ENCODE data around the gene RRBP1. TPM values are rescaled to one million over a fixed set of nuclear protein-coding genes. Genes with fewer than 3 reads are reported as not detected.

The RRBP1 gene
- total RNA-seq, 1 experiment from 2014 or later: 79.2 TPM

DNA sequence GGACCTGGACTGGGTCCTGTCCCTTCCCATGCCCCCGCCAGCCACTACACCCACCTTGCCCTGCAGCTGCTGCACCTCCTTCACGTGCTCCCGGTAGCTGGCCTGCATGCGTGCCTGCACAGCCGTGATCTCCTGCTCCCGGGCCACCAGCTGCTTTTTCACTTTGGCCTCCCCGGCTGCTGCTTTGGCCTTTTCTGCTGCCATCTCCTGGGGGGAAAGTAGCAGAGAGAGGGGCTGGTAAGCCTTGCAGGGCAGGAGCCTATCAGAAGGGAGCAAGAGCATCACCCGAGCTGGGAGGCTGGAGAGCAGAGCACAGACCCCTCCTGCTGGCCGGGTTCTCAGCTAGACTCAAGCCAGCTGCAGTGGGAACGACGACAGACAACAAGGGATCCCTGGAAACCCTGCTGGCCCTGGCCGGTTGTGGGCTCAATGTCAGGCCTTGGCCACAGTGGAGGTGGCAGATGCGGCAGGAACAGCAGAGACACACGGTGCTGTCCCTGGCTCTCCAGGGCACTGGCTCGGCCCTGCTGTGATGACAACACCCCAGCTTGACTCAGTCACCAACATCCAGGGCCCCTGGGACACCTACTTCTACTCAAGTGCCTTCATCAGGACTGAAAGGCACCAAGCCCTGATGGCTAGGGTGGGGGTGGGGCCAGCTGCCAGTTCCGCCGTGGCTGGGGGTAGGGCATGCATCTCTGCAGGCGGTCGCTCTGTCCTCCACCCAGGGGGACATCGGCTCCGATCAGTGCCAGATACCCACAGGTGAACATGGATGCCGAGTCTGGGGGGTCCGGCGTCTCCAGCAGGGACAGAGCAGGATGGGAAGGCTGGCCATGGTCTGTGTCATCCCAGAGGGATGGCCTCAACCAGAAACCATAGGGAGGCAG lies 45.3 kb downstream of the RRBP1 start:
- Histone ChIP-seq H3K36me3 (replicated peaks; ENCODE audit: control insufficient read depth, insufficient read depth, low read length) (peaks cover 29% of the 10 kb centered on the region), H3K4me3 (ENCODE audit: insufficient read depth, low read depth, low read length) (no peak overlapping the region), H3K27me3 (ENCODE audit: control insufficient read depth, insufficient read depth, low read length) (no peaks in the 10 kb centered on the region)
- DNase-seq: peak; percentile 93

DNA sequence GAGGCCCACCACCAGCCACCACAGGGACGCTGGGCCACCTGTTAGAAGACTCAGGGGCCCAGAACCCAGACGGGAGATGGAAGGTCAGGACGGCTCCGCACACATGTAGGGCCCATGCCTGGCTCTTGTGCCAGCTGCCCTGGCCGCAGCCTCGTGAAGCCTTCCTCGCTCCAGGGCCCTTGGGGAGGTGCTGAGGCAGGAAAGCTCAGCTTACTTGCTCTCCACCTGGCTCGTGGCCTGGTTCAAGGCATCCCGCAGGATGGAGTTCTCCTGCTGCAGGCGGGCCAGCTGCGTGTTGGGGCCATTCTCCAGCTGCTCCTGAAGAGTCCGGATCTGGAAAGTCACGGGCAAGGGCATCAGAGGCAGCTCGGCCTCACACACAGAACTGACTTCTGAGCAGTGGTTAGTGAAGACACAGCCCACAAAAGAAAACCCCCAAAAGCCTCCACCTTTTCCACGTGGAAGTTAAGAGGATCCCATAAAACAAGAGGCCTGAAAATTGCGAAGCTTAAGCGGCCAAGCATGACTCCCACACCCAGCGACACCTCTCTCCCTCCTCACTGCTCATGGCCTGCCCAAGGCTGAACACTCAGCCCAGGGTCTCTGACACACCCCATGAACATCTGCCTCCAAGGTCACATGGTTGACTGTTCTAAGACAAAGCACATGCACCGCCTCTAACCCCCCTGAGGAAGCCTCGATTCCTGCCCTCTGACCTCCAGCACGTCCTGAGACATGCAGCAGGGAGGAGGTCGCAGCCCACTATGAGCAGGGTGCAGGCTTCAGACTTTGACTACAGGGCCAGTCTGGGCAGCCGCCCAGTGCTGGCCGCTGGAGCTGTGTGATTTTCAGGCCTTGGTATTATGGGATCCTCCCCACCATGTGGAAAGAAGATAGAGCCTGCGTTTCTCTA lies 46.5 kb downstream of the RRBP1 start:
- H3K4me3 ChIP-seq (ENCODE audit: insufficient read depth, low read depth, low read length): no peak overlapping the region
- no peaks in the 10 kb centered on the region for H3K27me3 ChIP-seq (ENCODE audit: control insufficient read depth, insufficient read depth, low read length)
- DNase-seq: no peak
- H3K36me3 ChIP-seq (replicated peaks; ENCODE audit: control insufficient read depth, insufficient read depth, low read length): peaks cover 32% of the 10 kb centered on the region

DNA sequence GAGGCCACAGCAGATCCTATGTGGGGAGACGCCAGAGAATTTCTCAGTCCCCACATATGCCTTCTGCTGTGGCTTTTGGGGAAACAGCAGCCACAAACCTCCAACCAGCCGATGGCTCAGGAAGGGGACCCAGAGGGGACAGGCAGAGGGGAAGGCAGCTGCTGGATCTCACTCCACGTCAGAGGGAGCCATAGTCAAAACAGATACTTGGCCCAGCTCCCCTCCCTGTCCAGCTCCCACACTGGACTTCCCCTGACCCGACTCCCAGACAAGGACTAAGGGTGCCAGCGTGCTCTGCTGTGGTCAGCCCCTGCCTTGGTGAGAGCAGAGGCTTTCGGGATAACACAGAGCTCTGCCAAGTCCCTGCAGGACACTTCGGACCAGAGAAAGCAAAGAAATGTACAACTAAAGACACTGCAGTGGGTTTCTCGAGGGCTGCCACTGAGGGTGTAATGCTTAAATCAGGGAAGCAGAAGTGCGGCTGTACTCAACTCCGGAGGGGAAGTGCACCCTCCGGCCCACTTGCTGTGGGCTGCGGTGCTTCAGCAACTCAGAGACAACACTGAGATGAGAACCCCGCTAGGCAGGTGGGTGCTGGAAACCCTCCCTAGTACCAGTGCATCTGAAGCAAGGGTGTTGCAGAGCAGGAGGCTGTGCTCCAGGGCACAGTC lies 47.2 kb downstream of the RRBP1 start:
- H3K27me3 ChIP-seq (ENCODE audit: control insufficient read depth, insufficient read depth, low read length): no peaks in the 10 kb centered on the region
- H3K36me3 ChIP-seq (replicated peaks; ENCODE audit: control insufficient read depth, insufficient read depth, low read length): peaks cover 30% of the 10 kb centered on the region
- H3K4me3 ChIP-seq (ENCODE audit: insufficient read depth, low read depth, low read length): no peak overlapping the region
- DNase-seq: no peak

DNA sequence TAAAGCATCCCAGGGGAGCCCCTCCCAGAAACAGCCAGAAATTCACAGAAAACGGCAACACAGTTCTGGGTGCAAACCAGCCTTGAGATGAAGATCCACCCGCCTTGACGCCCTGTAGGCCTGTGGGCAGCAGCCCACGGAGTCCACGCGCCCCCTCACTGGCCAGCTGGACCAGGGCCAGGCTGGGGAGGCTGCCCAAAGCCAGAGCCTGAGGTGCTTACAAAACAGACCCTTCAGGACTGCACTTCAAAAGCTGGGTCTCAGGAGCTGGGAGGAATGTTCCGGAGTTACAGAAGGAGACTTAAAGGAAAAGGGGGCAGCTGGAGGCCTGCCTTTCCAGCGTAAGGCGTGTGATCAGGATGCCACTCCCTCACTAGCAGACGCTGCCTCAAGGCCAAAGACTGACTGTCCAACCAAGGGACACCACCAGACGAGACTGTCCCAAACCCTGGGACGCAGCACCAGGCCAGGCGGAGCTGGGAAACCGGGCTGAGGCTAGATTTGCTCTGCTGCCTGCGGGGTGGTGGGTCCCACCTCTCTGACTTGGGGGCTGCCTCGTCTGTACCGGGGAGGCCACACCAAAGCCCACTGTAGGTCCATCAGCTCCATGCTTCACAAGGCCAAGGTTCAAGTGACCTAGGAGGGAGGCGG lies 48.1 kb downstream of the RRBP1 start:
- Histone ChIP-seq H3K4me3 (ENCODE audit: insufficient read depth, low read depth, low read length) (no peak overlapping the region), H3K36me3 (replicated peaks; ENCODE audit: control insufficient read depth, insufficient read depth, low read length) (peaks cover 30% of the 10 kb centered on the region), H3K27me3 (ENCODE audit: control insufficient read depth, insufficient read depth, low read length) (no peaks in the 10 kb centered on the region)
- DNase-seq: no peak

DNA sequence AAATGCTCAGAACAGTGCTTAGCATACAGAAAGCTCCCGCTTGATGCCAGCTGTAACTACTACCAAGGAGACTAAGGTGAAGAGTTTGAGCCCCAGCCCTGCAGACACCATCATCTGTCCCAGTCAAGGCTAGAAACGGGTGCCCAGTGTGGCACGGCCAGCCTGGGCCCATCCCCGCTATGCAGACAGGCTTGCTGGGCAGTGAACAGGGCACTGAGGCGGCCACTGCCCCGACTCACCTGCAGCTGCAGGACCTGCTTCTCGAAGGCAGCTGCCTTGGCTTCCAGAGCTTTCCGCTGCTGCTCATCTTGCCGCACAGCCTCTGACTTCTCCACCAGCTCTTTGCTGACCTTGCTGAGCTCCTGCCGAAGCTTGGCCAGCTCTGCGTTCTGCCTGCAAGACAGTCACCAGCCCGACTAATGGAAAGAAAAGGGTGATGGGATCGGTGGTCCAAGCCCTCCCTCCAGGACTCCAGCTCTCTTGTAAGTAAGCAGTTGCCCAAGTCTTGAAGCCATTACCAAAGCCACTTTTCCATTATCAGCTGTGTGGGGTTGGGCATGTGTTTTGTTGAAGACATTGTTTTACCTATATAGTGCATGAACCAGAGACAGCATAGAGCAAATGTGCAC lies 48.7 kb downstream of the RRBP1 start:
- no peak for DNase-seq
- H3K36me3 ChIP-seq (replicated peaks; ENCODE audit: control insufficient read depth, insufficient read depth, low read length): peaks cover 33% of the 10 kb centered on the region
- no peaks in the 10 kb centered on the region for H3K27me3 ChIP-seq (ENCODE audit: control insufficient read depth, insufficient read depth, low read length)

DNA sequence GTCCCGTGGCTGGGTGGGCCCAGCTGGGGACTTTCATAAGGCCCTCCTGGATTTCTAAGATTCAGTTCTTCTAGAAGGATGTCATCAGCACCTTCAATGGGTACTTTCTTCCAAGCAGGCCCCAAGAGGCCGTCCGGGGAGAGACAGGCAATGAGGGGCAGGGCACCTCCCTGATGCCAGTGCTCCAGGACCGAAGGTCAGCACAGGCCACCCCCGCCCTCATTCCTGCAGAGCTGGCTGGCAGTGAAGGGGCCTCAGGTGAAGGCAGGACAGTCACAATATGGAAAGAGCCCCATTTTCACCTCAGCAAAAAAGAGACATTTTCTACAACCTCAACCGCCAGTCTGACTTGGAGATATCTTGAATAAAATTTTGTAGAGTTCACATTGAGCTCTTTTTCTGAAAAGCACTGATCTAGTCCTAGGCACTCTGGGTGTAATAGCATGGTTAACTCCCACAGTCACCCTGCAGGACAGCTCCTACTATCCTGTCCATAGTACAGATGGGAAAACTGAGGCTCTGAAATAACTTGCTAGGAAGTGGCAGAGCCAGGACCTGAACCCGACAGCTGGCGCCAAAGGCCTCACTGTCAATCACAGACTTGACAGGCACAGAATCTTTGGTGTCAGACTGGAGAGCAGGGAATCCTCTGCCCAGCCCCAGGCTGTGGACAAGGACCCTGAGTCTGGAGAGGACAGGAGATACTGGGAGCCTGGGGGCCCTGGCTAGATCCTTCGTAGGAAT lies 50.3 kb downstream of the RRBP1 start:
- no peak for DNase-seq
- H3K4me3 ChIP-seq (ENCODE audit: insufficient read depth, low read depth, low read length): no peak overlapping the region
- peaks cover 40% of the 10 kb centered on the region for H3K36me3 ChIP-seq (replicated peaks; ENCODE audit: control insufficient read depth, insufficient read depth, low read length)
- H3K27me3 ChIP-seq (ENCODE audit: control insufficient read depth, insufficient read depth, low read length): no peaks in the 10 kb centered on the region

More for the DNA sequence above, 48.7 kb downstream of the RRBP1 start:
- no peak overlapping the region for H3K4me3 ChIP-seq (ENCODE audit: insufficient read depth, low read depth, low read length)

DNA sequence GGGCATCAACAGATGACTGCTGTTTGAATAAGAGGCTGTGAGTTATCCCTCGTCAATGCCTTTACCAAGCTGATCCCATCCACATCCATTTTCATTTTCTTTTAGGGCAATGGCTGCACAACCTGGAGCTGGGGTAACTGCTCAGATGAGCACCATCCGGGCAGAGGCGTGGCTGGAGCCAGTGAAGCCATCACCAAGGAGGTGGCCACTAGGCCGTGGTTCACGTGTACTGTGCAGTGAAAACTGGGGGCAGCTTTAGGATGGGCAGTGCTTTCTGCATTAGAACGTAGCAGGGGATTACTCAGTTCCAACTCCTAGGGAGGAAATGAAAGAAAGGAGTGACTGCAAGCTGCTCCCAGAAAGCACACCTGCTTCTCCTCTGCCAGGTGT lies 51.2 kb downstream of the RRBP1 start:
- Histone ChIP-seq H3K36me3 (replicated peaks; ENCODE audit: control insufficient read depth, insufficient read depth, low read length) (peaks cover 41% of the 10 kb centered on the region), H3K27me3 (ENCODE audit: control insufficient read depth, insufficient read depth, low read length) (no peaks in the 10 kb centered on the region), H3K4me3 (ENCODE audit: insufficient read depth, low read depth, low read length) (no peak overlapping the region)
- DNase-seq: no peak

DNA sequence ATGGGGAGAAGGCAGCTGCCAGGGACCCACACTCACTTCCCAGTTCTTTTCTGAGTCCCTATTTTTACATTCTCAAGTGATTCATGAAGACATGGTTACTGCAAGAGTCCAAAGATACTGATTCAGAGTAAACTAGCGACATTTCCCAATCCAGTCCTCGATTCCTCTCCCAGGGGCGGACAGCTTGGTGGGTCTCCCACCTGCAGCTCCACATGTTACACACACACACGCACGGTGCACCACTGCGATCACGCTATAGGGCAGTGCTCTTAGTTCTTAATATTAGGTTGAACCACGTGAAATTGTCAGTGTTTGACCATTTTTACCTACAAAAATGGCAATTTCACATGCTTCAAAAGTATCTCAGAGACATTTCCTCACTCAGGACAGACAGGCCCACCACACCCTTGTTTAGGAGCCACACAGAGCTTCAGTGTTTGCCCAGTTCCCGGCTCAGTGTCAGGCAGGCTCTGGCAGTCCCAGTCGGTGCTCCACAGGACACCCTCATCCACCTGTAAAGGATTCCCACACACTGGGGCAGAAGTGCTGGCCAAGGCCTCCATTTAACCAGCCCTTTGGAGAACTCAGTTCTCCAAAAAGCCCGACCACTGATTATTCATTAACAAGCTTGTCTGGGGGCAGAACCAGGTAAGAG lies 51.8 kb downstream of the RRBP1 start:
- peaks cover 38% of the 10 kb centered on the region for H3K36me3 ChIP-seq (replicated peaks; ENCODE audit: control insufficient read depth, insufficient read depth, low read length)

DNA sequence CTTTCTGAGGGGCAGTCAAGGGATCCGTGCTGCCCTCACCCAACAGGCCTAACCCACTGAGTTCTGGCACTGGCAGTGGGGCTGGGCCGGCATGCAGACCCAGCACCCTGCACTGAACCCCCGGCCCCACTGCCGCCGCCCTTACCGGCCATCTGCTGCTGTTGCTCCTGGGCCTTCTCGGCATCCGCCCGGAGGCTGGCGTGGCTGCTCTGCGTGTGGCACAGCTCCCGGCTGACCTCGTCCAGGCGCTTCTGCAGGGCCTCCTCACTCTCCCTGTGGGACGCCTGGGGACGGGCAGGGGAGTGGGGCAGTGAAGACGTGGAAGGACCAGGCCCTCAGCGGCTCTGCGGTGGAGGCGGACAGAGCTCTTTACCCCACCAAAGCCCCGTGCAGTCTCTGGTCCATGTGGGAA lies 52.4 kb downstream of the RRBP1 start:
- Histone ChIP-seq H3K36me3 (replicated peaks; ENCODE audit: control insufficient read depth, insufficient read depth, low read length) (peaks cover 41% of the 10 kb centered on the region), H3K4me3 (ENCODE audit: insufficient read depth, low read depth, low read length) (no peak overlapping the region), H3K27me3 (ENCODE audit: control insufficient read depth, insufficient read depth, low read length) (no peaks in the 10 kb centered on the region)
- no peak for DNase-seq

More for the DNA sequence above, 51.8 kb downstream of the RRBP1 start:
- no peak for DNase-seq
- Histone ChIP-seq H3K27me3 (ENCODE audit: control insufficient read depth, insufficient read depth, low read length) (no peaks in the 10 kb centered on the region), H3K4me3 (ENCODE audit: insufficient read depth, low read depth, low read length) (no peak overlapping the region)

DNA sequence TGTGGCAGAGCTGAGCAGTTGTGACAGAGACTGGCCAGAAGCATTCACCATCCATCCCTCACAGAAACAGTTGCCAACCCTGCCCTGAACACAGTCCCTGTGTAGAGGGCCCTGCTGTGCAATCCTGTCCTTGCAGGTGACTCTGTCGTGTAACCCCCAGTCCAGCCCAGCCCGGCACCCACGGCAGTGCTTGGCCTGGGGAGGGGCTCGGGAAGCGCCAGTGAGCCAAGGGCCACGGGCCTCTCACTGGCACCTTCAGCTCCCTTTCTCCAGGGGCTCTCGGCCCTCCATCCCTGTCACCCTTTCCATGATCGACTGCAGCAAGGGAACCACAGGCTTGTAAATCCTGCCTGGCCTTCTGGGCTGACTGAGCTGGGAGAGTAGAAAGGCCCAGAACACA lies 53.0 kb downstream of the RRBP1 start:
- H3K27me3 ChIP-seq (ENCODE audit: control insufficient read depth, insufficient read depth, low read length): no peaks in the 10 kb centered on the region
- H3K36me3 ChIP-seq (replicated peaks; ENCODE audit: control insufficient read depth, insufficient read depth, low read length): peaks cover 43% of the 10 kb centered on the region
- H3K4me3 ChIP-seq (ENCODE audit: insufficient read depth, low read depth, low read length): no peak overlapping the region
- DNase-seq: no peak

DNA sequence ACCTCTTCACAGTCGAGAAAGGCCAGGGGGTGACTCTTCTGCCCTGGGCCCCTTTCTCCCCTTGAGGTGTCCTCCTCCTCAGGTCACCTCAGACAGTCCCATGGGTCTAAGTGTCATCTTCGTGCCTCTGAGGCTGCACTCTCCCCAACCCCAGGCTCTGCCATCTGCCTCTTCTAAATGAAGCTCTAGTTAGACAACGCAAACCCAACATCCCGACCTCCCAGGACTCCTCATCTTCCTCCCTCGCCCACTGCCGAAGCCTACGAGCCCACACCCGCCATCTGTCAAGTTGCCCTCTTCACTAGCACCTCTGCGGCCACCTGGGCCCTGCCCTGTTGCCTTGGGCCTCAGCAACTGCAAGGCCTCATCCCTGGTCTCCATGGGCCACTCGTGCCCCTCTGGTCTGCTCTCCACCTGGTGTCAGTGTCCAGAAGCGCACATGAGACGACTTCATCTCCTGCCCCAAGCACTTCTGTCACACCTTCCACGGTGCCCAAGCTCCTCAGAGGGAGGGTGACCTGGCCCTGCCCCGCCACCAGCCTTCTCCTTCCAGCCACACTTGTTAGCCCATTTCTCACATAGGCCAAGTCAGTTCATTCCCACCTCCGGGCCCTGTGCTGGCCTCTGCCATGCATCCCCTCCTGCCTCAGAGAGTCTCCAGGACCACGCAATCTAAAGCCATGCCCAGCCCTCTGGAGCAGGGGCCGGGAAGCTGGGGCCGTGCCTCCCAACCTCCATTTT lies 53.8 kb downstream of the RRBP1 start:
- Histone ChIP-seq H3K4me3 (ENCODE audit: insufficient read depth, low read depth, low read length) (no peak overlapping the region), H3K36me3 (replicated peaks; ENCODE audit: control insufficient read depth, insufficient read depth, low read length) (peaks cover 42% of the 10 kb centered on the region), H3K27me3 (ENCODE audit: control insufficient read depth, insufficient read depth, low read length) (no peaks in the 10 kb centered on the region)
- peak; percentile 66 for DNase-seq
